ENCODE measurements around the gene AFAP1L1. TPM values are rescaled to one million over a fixed set of nuclear protein-coding genes. Genes with fewer than 3 reads are reported as not detected.

Gene AFAP1L1
- total RNA-seq, 1 donor: 1.1 TPM

GRCh38 chr5:149235841-149236240, 35.8 kb upstream of the AFAP1L1 start:
- H3K9me3 ChIP-seq (ENCODE audit: low read depth, low read length): no peaks in the 10 kb centered on the region
- H3K4me3 ChIP-seq (ENCODE audit: insufficient read depth, low read length): no peak overlapping the region
- no peaks in the 10 kb centered on the region for H3K27me3 ChIP-seq (ENCODE audit: insufficient read depth, low read length)
- H3K4me2 ChIP-seq (ENCODE audit: insufficient read depth, low read length): no peak overlapping the region
- H4K20me1 ChIP-seq (ENCODE audit: insufficient read depth, low read length): no peaks in the 10 kb centered on the region
- no peak for TF ChIP-seq CTCF (IDR thresholded peaks at IDR 0.05; ENCODE audit: extremely low read depth, low read depth, low read length)
- H2AFZ ChIP-seq (ENCODE audit: low read length): no peak overlapping the region
- no peaks in the 10 kb centered on the region for H3K79me2 ChIP-seq (ENCODE audit: insufficient read depth, low read length)
- no peaks in the 10 kb centered on the region for H3K4me1 ChIP-seq (ENCODE audit: insufficient read depth, low read length)
- no peak for DNase-seq (ENCODE audit: insufficient read length, low spot score, missing footprints)
- H3K27ac ChIP-seq (ENCODE audit: low read depth, low read length): no peak overlapping the region
- H3K36me3 ChIP-seq (ENCODE audit: insufficient read depth, low read length): no peaks in the 10 kb centered on the region

- Histone ChIP-seq H3K36me3 (ENCODE audit: insufficient read depth, low read length) (no peaks in the 10 kb centered on the region), H3K4me2 (ENCODE audit: insufficient read depth, low read length) (no peak overlapping the region), H3K4me1 (ENCODE audit: insufficient read depth, low read length) (no peaks in the 10 kb centered on the region), H3K4me3 (ENCODE audit: insufficient read depth, low read length) (no peak overlapping the region), H2AFZ (ENCODE audit: low read length) (no peak overlapping the region), H3K27ac (ENCODE audit: low read depth, low read length) (no peak overlapping the region), H3K9me3 (ENCODE audit: low read depth, low read length) (no peaks in the 10 kb centered on the region), H3K27me3 (ENCODE audit: insufficient read depth, low read length) (no peaks in the 10 kb centered on the region), H4K20me1 (ENCODE audit: insufficient read depth, low read length) (no peaks in the 10 kb centered on the region), H3K79me2 (ENCODE audit: insufficient read depth, low read length) (no peaks in the 10 kb centered on the region)
- no peak for DNase-seq (ENCODE audit: insufficient read length, low spot score, missing footprints)
- peak; percentile 27 for TF ChIP-seq CTCF (IDR thresholded peaks at IDR 0.05; ENCODE audit: extremely low read depth, low read depth, low read length)
Observed at GRCh38 chr5:149237662-149238061, 34.0 kb upstream of the AFAP1L1 start.

- no peaks in the 10 kb centered on the region for H3K9me3 ChIP-seq (ENCODE audit: low read depth, low read length)
- no peaks in the 10 kb centered on the region for H3K79me2 ChIP-seq (ENCODE audit: insufficient read depth, low read length)
- H4K20me1 ChIP-seq (ENCODE audit: insufficient read depth, low read length): no peaks in the 10 kb centered on the region
- no peak overlapping the region for H3K4me3 ChIP-seq (ENCODE audit: insufficient read depth, low read length)
- no peak overlapping the region for H3K27ac ChIP-seq (ENCODE audit: low read depth, low read length)
- H3K4me1 ChIP-seq (ENCODE audit: insufficient read depth, low read length): no peaks in the 10 kb centered on the region
- no peak for DNase-seq (ENCODE audit: insufficient read length, low spot score, missing footprints)
- H2AFZ ChIP-seq (ENCODE audit: low read length): no peak overlapping the region
- H3K27me3 ChIP-seq (ENCODE audit: insufficient read depth, low read length): no peaks in the 10 kb centered on the region
- no peak overlapping the region for H3K4me2 ChIP-seq (ENCODE audit: insufficient read depth, low read length)
- no peaks in the 10 kb centered on the region for H3K36me3 ChIP-seq (ENCODE audit: insufficient read depth, low read length)
- TF ChIP-seq CTCF (IDR thresholded peaks at IDR 0.05; ENCODE audit: extremely low read depth, low read depth, low read length): peak; percentile 27
Observed at GRCh38 chr5:149238540-149238939, 33.1 kb upstream of the AFAP1L1 start.

- H3K4me1 ChIP-seq (ENCODE audit: insufficient read depth, low read length): no peaks in the 10 kb centered on the region
- no peak for TF ChIP-seq CTCF (IDR thresholded peaks at IDR 0.05; ENCODE audit: extremely low read depth, low read depth, low read length)
- no peaks in the 10 kb centered on the region for H3K9me3 ChIP-seq (ENCODE audit: low read depth, low read length)
- no peak overlapping the region for H3K27ac ChIP-seq (ENCODE audit: low read depth, low read length)
- H2AFZ ChIP-seq (ENCODE audit: low read length): no peak overlapping the region
- no peak for DNase-seq (ENCODE audit: insufficient read length, low spot score, missing footprints)
- no peaks in the 10 kb centered on the region for H3K36me3 ChIP-seq (ENCODE audit: insufficient read depth, low read length)
- H3K79me2 ChIP-seq (ENCODE audit: insufficient read depth, low read length): no peaks in the 10 kb centered on the region
- no peaks in the 10 kb centered on the region for H3K27me3 ChIP-seq (ENCODE audit: insufficient read depth, low read length)
- no peak overlapping the region for H3K4me2 ChIP-seq (ENCODE audit: insufficient read depth, low read length)
- H4K20me1 ChIP-seq (ENCODE audit: insufficient read depth, low read length): no peaks in the 10 kb centered on the region
- no peak overlapping the region for H3K4me3 ChIP-seq (ENCODE audit: insufficient read depth, low read length)
Observed at GRCh38 chr5:149239917-149240316, 31.7 kb upstream of the AFAP1L1 start.
